Loucy (cell line): Measurements from ENCODE around the gene KTI12.
"Not testable (repeated sequence)": the region's sequence is repeated elsewhere in the genome, so short reads cannot be mapped to it uniquely, and the experiment has no call there.

Source experiments
- H2AFZ ChIP-seq: fragments of 200-600 bp; sonication (generic); 2 replicates; pipeline ENCODE4 v1.6.0; 2016; ENCODE audit warnings: antibody characterized with exemption, mild to moderate bottlenecking, low read length, moderate library complexity
- H3F3A ChIP-seq: fragments of 200-600 bp; 2 replicates; pipeline ENCODE4 v1.6.0; 2016; ENCODE audit warnings: antibody characterized with exemption, low read depth, mild to moderate bottlenecking
- H3K27me3 ChIP-seq: fragments of 200-600 bp; sonication (generic); 2 replicates; pipeline ENCODE4 v1.6.1; 2014; ENCODE audit warnings: low read length, mild to moderate bottlenecking; ENCODE audit not compliant: insufficient read depth, poor library complexity, severe bottlenecking
- H3K36me3 ChIP-seq: fragments of 200-600 bp; sonication (generic); 2 replicates; pipeline ENCODE4 v1.6.1; 2016; ENCODE audit warnings: low read length; ENCODE audit not compliant: insufficient read depth
- H3K4me1 ChIP-seq: fragments of 200-600 bp; sonication (generic); 2 replicates; pipeline ENCODE4 v1.5.1; 2014; ENCODE audit warnings: low read length, mild to moderate bottlenecking; ENCODE audit not compliant: insufficient read depth, poor library complexity, severe bottlenecking
- H3K4me2 ChIP-seq: fragments of 200-600 bp; sonication (generic); 2 replicates; pipeline ENCODE4 v1.6.0; 2014; ENCODE audit warnings: antibody characterized with exemption, low read length, low read depth, mild to moderate bottlenecking; ENCODE audit not compliant: poor library complexity, severe bottlenecking
- H3K4me3 ChIP-seq: fragments of 200-600 bp; sonication (generic); 2 replicates; pipeline ENCODE4 v1.5.1; 2014; ENCODE audit warnings: low read length, mild to moderate bottlenecking, mixed read lengths; ENCODE audit not compliant: poor library complexity, severe bottlenecking
- H3K79me2 ChIP-seq: fragments of 200-600 bp; sonication (generic); 2 replicates; pipeline ENCODE4 v1.6.1; 2014; ENCODE audit warnings: low read length; ENCODE audit not compliant: insufficient read depth
- H3K9ac ChIP-seq: fragments of 200-600 bp; sonication (generic); 2 replicates; pipeline ENCODE4 v1.6.0; 2014; ENCODE audit warnings: mild to moderate bottlenecking, low read depth, low read length, moderate library complexity; ENCODE audit not compliant: poor library complexity, severe bottlenecking
- H3K9me2 ChIP-seq: fragments of 200-600 bp; sonication (generic); replicated peaks from 2 replicates; pipeline ENCODE4 v1.6.1; 2016; ENCODE audit warnings: low read depth, low read length, mixed read lengths
- H3K9me3 ChIP-seq: fragments of 200-600 bp; sonication (generic); 2 replicates; pipeline ENCODE4 v1.6.1; 2014; ENCODE audit warnings: mild to moderate bottlenecking, antibody characterized with exemption, low read length, low read depth; ENCODE audit not compliant: insufficient read depth
- H4K20me1 ChIP-seq: fragments of 200-600 bp; sonication (generic); 2 replicates; pipeline ENCODE4 v1.6.0; 2014; ENCODE audit warnings: antibody characterized with exemption, low read length, mild to moderate bottlenecking; ENCODE audit not compliant: insufficient read depth, poor library complexity, severe bottlenecking
- CTCF ChIP-seq: fragments of 200-600 bp; sonication (generic); conservative IDR thresholded peaks from 2 replicates; pipeline ENCODE4 v1.5.1; 2014; ENCODE audit warnings: mild to moderate bottlenecking, antibody characterized with exemption, low read length
- EZH2phosphoT487 ChIP-seq: fragments of 200-600 bp; IDR thresholded peaks from 2 replicates; pipeline ENCODE4 v1.6.1; 2018; ENCODE audit warnings: antibody characterized with exemption, mild to moderate bottlenecking, moderate library complexity, borderline replicate concordance

Gene KTI12

GRCh38 chr1:52022133-52022532, 11.5 kb downstream of the KTI12 start:
- no peaks in the 10 kb centered on the region for H3K79me2 ChIP-seq
- no peak overlapping the region for H3K4me3 ChIP-seq
- H3K36me3 ChIP-seq = peaks cover 51% of the 10 kb centered on the region; the same call in 1 of the 2 replicates
- no peaks in the 10 kb centered on the region for H3K9me3 ChIP-seq
- H2AFZ ChIP-seq = no peak overlapping the region
- TF ChIP-seq EZH2phosphoT487 = no peak
- TF ChIP-seq CTCF = no peak
- H4K20me1 ChIP-seq = no peaks in the 10 kb centered on the region
- no peak overlapping the region for H3K4me2 ChIP-seq
- H3K4me1 ChIP-seq = no peaks in the 10 kb centered on the region
- H3K9ac ChIP-seq = no peak overlapping the region
- no peaks in the 10 kb centered on the region for H3K27me3 ChIP-seq
- H3K9me2 ChIP-seq = no peaks in the 10 kb centered on the region
- no peaks in the 10 kb centered on the region for H3F3A ChIP-seq

DNA sequence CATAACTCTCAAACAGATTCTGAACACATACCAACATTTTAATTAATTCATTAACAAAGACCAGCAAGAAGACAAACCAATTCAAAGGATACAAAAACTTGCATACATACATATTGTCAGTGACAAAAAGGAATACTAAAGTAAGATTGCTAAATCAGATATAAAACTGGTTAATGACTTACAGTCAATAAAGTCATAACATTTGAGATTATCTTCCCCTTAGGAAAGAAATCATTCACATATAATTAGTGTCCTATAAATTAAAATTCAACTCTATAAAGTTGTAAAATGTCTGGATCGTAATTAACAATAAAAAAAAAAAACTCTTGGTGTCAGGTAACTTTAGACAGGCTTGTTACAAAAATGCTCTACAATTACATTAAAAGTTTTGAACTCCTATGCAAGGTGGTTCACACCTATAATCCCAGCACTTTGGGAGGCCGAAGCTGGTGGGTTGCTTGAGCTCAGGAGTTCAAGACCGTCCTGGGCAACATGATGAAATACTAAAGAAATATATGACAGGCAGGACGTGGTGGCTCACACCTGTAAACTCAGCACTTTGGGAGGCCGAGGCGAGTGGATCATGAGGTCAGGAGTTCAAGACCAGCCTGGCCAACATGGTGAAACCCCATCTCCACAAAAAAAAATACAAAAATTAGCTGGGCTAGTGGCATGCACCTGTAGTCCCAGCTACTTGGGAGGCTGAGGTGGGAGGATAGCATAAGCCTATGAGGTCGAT, 25.4 kb downstream of the KTI12 start:
- Histone ChIP-seq H3K9ac (no peak overlapping the region), H3K9me2 (no peaks in the 10 kb centered on the region), H3K36me3 (no peaks in the 10 kb centered on the region), H3K4me3 (no peak overlapping the region), H3K9me3 (no peaks in the 10 kb centered on the region), H3K4me2 (no peak overlapping the region), H4K20me1 (no peaks in the 10 kb centered on the region), H3K79me2 (no peaks in the 10 kb centered on the region), H2AFZ (no peak overlapping the region), H3F3A (no peaks in the 10 kb centered on the region), H3K27me3 (no peaks in the 10 kb centered on the region), H3K4me1 (no peaks in the 10 kb centered on the region)
- no peak for TF ChIP-seq CTCF
- no peak for TF ChIP-seq EZH2phosphoT487

- Histone ChIP-seq H3K9me2 (no peaks in the 10 kb centered on the region), H3K4me2 (no peak overlapping the region), H4K20me1 (no peaks in the 10 kb centered on the region), H3K27me3 (no peaks in the 10 kb centered on the region), H2AFZ (no peak overlapping the region), H3F3A (no peaks in the 10 kb centered on the region), H3K79me2 (no peaks in the 10 kb centered on the region), H3K9me3 (no peaks in the 10 kb centered on the region), H3K9ac (no peak overlapping the region), H3K4me3 (no peak overlapping the region), H3K36me3 (no peaks in the 10 kb centered on the region), H3K4me1 (no peaks in the 10 kb centered on the region)
- TF ChIP-seq EZH2phosphoT487 (no peak), CTCF (no peak)
Measured at GRCh38 chr1:52007215-52008002, 26.2 kb downstream of the KTI12 start.

GRCh38 chr1:52006081-52006553, 27.5 kb downstream of the KTI12 start:
- H3F3A ChIP-seq, H4K20me1 ChIP-seq, H2AFZ ChIP-seq, H3K9ac ChIP-seq, H3K79me2 ChIP-seq, H3K4me3 ChIP-seq, H3K4me2 ChIP-seq, H3K9me2 ChIP-seq, H3K36me3 ChIP-seq, H3K4me1 ChIP-seq, H3K9me3 ChIP-seq, H3K27me3 ChIP-seq: not testable (repeated sequence)

GRCh38 chr1:52005548-52005947, 28.1 kb downstream of the KTI12 start:
- not testable (repeated sequence) for H3K79me2 ChIP-seq, H3F3A ChIP-seq, H2AFZ ChIP-seq, H3K36me3 ChIP-seq, H3K27me3 ChIP-seq, H4K20me1 ChIP-seq, H3K4me2 ChIP-seq, H3K4me3 ChIP-seq, H3K9me3 ChIP-seq, H3K9ac ChIP-seq, H3K9me2 ChIP-seq, H3K4me1 ChIP-seq
